Central memory CD8-positive, alpha-beta T cell (primary cell): ENCODE results near the gene LRP1B.
"Not testable (repeated sequence)": the region's sequence is repeated elsewhere in the genome, so short reads cannot be mapped to it uniquely, and the experiment has no call there.

Experiments
- ATAC-seq: fragments of 150-1000 bp; cut with Tn5 transposase; replicated peaks from 2 replicates; pipeline ENCODE4 v1.10.0; 2022; ENCODE audit warnings: mild to moderate bottlenecking, moderate FRiP score, moderate number of reproducible peaks; ENCODE audit not compliant: poor library complexity, severe bottlenecking; ENCODE audit errors: extremely low read depth
- DNase-seq, 2 donors: peaks; one replicate each; pipeline ENCODE4 v3.0.0; 2021; ENCODE audit warnings: low spot score in 2 of 2
- H3K27ac Mint-ChIP-seq: one replicate; pipeline ENCODE4 v1.8.0; 2022; ENCODE audit warnings: low read depth, mild to moderate bottlenecking, moderate library complexity, mixed read lengths
- H3K27me3 Mint-ChIP-seq: one replicate; pipeline ENCODE4 v1.8.0; 2022; ENCODE audit warnings: mixed read lengths
- H3K36me3 Mint-ChIP-seq: one replicate; pipeline ENCODE4 v1.8.0; 2022; ENCODE audit warnings: mild to moderate bottlenecking, moderate library complexity, mixed read lengths; ENCODE audit not compliant: insufficient read depth
- H3K4me1 Mint-ChIP-seq: one replicate; pipeline ENCODE4 v1.8.0; 2022; ENCODE audit warnings: mixed read lengths
- H3K4me3 Mint-ChIP-seq: one replicate; pipeline ENCODE4 v1.8.0; 2022; ENCODE audit warnings: mild to moderate bottlenecking, moderate library complexity, mixed read lengths
- H3K9me3 Mint-ChIP-seq: one replicate; pipeline ENCODE4 v1.8.0; 2022; ENCODE audit warnings: mixed read lengths

LRP1B gene

DNA sequence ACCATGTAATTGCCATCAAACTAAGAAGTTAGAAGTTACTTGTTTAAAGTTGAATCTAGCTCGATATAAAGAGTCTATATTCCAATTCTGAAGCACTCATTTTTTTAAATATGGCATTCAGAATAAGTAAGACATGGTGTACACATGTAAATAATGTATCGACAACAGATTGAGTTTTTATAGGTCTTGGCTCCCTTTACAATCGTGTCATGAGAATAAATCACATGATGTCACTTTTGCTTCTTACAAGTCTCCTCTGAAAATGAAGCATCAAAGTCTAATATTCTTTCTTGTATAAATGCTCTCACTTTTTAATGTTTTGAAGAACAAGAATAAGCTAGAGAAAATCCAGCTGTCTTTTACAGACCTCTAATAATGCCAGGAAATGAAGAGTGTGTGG lies 33.1 kb downstream of the LRP1B start:
- ATAC-seq (no peak), DNase-seq (no peak)
- peaks cover 6% of the 10 kb centered on the region for H3K9me3 Mint-ChIP-seq
- no peaks in the 10 kb centered on the region for H3K27me3 Mint-ChIP-seq
- H3K4me3 Mint-ChIP-seq, result no peak overlapping the region
- no peaks in the 10 kb centered on the region for H3K36me3 Mint-ChIP-seq
- H3K27ac Mint-ChIP-seq, result no peak overlapping the region
- no peaks in the 10 kb centered on the region for H3K4me1 Mint-ChIP-seq

DNA sequence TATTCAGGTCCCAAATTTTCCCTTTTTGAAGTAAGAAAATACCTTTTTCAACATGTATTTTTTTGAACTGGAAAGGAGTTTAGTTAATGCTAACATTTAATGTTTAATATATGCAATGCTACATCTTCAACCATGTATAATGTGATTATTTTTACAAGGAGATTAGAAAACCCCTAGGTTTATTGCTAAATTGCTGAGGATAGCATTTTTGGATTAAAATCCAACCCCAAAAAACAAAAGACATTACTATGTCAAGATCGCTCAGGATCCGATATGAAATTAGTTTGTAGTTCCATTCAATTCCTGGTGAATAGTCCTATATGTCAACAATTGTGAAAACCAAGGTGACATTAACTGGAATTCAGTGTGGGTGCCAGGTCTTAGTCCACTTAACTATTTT lies 35.2 kb downstream of the LRP1B start:
- no peak overlapping the region for H3K4me3 Mint-ChIP-seq
- no peaks in the 10 kb centered on the region for H3K27me3 Mint-ChIP-seq
- no peak for DNase-seq
- H3K36me3 Mint-ChIP-seq, result no peaks in the 10 kb centered on the region
- H3K27ac Mint-ChIP-seq, result no peak overlapping the region
- peaks cover 3% of the 10 kb centered on the region for H3K9me3 Mint-ChIP-seq
- no peak for ATAC-seq
- H3K4me1 Mint-ChIP-seq, result no peaks in the 10 kb centered on the region

DNA sequence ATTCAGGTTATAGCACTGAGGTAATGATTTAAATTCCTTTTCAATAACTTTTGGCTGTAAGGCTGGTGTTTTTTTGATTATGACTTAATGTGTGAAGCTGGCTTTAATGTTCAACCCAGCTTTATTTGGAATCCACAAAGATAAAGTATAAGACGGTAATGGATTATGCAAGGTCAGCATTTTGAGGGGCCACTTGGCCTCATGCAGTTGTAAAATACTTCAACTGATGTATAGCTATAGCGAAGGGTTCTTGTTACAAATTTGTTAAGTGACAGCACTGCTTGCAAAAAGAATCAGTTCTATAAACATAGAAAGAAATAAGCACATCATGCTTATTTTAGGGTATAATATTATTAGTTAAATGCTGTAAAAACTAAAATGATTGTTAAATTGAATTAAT lies 36.6 kb downstream of the LRP1B start:
- Mint-ChIP-seq H3K27ac (no peak overlapping the region), H3K9me3 (no peaks in the 10 kb centered on the region), H3K27me3 (no peaks in the 10 kb centered on the region), H3K4me3 (no peak overlapping the region), H3K4me1 (no peaks in the 10 kb centered on the region), H3K36me3 (no peaks in the 10 kb centered on the region)
- DNase-seq, result no peak
- no peak for ATAC-seq

GRCh38 chr2:142088058-142088568 lies 42.7 kb downstream of the LRP1B start:
- no peak overlapping the region for H3K27ac Mint-ChIP-seq
- H3K9me3 Mint-ChIP-seq, result peaks cover 14% of the 10 kb centered on the region
- no peaks in the 10 kb centered on the region for H3K4me1 Mint-ChIP-seq
- no peaks in the 10 kb centered on the region for H3K36me3 Mint-ChIP-seq
- no peak overlapping the region for H3K4me3 Mint-ChIP-seq
- ATAC-seq, result no peak
- DNase-seq, result no peak
- H3K27me3 Mint-ChIP-seq, result no peaks in the 10 kb centered on the region

DNA sequence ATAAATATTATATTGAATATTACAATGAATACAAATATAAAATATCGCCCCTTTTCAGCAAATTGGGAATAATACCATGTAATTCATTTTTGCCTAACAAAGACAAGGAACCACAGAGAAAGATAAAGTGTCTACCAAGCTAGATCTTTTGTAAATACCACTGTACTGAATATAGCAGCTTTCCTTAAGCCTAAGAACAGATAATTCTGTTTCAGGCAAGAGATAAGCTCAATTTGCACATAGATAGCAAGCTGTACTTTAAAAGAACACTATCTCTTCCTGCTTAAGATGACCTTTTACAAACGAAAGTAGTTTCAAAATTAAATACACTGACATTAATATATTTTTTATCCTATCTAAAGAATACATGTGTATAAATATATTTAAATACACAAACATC lies 43.2 kb downstream of the LRP1B start:
- not testable (repeated sequence) for H3K4me3 Mint-ChIP-seq, H3K36me3 Mint-ChIP-seq, H3K27me3 Mint-ChIP-seq, DNase-seq, H3K4me1 Mint-ChIP-seq, H3K27ac Mint-ChIP-seq, ATAC-seq
- H3K9me3 Mint-ChIP-seq, result peaks cover 14% of the 10 kb centered on the region

DNA sequence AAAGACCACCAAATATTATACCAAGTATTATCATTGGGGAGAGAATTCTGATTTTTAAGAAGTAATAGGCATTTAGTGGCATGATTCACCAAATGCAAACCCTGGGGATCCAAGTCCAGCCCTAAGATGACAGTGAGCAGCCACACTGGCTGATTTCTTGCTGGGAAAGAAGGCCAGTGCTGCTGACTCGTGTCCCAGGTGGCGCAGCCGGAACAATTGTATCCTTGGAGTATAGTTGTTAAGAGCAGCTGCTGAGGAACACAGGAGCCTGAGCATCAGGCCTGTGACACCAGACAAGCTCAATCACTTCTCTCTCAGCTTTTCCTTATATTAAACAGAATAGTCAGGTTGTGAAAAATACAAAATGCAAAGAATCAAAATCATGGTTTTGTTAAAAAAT lies 48.4 kb downstream of the LRP1B start:
- DNase-seq (no peak), ATAC-seq (no peak)
- peaks cover 31% of the 10 kb centered on the region for H3K9me3 Mint-ChIP-seq
- H3K36me3 Mint-ChIP-seq, result no peaks in the 10 kb centered on the region
- no peaks in the 10 kb centered on the region for H3K27me3 Mint-ChIP-seq
- no peak overlapping the region for H3K4me3 Mint-ChIP-seq
- H3K4me1 Mint-ChIP-seq, result no peaks in the 10 kb centered on the region
- H3K27ac Mint-ChIP-seq, result no peak overlapping the region

- peaks cover 2% of the 10 kb centered on the region for H3K36me3 Mint-ChIP-seq
- no peaks in the 10 kb centered on the region for H3K27me3 Mint-ChIP-seq
- ATAC-seq, result no peak
Measured at GRCh38 chr2:142076317-142076716, 54.5 kb downstream of the LRP1B start.

DNA sequence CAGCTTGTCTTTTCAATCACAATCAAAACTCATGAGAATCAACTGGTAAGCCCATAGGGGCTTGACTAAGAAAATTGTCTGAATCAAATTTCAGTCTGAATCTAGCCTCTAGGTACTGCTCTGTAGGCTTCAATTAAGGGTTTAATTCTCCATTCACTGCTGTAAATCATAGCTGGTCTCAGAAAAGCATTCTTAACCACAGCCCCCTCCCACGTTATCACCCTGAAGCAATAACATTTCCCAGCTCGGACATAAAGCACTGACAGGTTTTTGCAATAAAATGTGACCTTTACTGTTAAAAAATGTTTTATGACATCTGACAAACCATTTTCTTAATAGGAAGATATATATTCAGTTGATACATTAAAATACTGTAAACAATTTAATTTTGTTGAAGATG lies 55.0 kb downstream of the LRP1B start:
- H3K27me3 Mint-ChIP-seq, result no peaks in the 10 kb centered on the region
- peaks cover 2% of the 10 kb centered on the region for H3K36me3 Mint-ChIP-seq
- no peak overlapping the region for H3K4me3 Mint-ChIP-seq
- peaks cover 32% of the 10 kb centered on the region for H3K9me3 Mint-ChIP-seq
- H3K4me1 Mint-ChIP-seq, result no peaks in the 10 kb centered on the region
- no peak overlapping the region for H3K27ac Mint-ChIP-seq
- no peak for ATAC-seq
- no peak for DNase-seq

More at GRCh38 chr2:142076317-142076716, 54.5 kb downstream of the LRP1B start:
- Mint-ChIP-seq H3K27ac (no peak overlapping the region), H3K4me3 (no peak overlapping the region), H3K4me1 (no peaks in the 10 kb centered on the region), H3K9me3 (peaks cover 37% of the 10 kb centered on the region)
- no peak for DNase-seq

GRCh38 chr2:142069251-142069888 lies 61.4 kb downstream of the LRP1B start:
- H3K27ac Mint-ChIP-seq, result no peak overlapping the region
- peaks cover 25% of the 10 kb centered on the region for H3K9me3 Mint-ChIP-seq
- peaks cover 2% of the 10 kb centered on the region for H3K36me3 Mint-ChIP-seq
- H3K4me3 Mint-ChIP-seq, result no peak overlapping the region
- DNase-seq, result no peak
- no peak for ATAC-seq
- H3K4me1 Mint-ChIP-seq, result no peaks in the 10 kb centered on the region
- H3K27me3 Mint-ChIP-seq, result no peaks in the 10 kb centered on the region

DNA sequence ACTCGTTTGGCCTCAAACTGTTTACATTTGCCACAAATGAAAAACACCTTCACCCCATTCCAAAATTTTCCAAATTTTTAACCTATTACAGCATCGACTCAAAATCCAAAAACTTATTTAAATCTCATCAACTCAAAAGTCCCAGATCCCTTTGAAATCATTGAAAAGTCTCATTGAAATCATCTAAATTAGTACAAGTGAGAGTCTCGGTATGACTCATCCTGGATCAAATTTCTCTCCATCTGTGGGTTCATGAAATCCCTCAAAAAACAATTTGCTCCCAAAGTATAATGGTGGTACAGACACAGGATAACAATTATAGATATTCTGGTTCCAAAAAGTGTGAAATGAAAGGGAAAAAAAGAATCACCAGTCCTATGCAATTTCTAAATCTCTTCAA lies 65.1 kb downstream of the LRP1B start:
- no peaks in the 10 kb centered on the region for H3K36me3 Mint-ChIP-seq
- H3K27me3 Mint-ChIP-seq, result no peaks in the 10 kb centered on the region

GRCh38 chr2:142065156-142065555 lies 65.7 kb downstream of the LRP1B start:
- Mint-ChIP-seq H3K27me3 (no peaks in the 10 kb centered on the region), H3K27ac (no peak overlapping the region), H3K9me3 (peaks cover 16% of the 10 kb centered on the region), H3K36me3 (no peaks in the 10 kb centered on the region), H3K4me1 (no peaks in the 10 kb centered on the region), H3K4me3 (no peak overlapping the region)
- DNase-seq (no peak), ATAC-seq (no peak)

More for the DNA sequence above, 65.1 kb downstream of the LRP1B start:
- DNase-seq (no peak), ATAC-seq (no peak)
- H3K4me3 Mint-ChIP-seq, result no peak overlapping the region
- H3K4me1 Mint-ChIP-seq, result no peaks in the 10 kb centered on the region
- H3K27ac Mint-ChIP-seq, result no peak overlapping the region
- peaks cover 14% of the 10 kb centered on the region for H3K9me3 Mint-ChIP-seq

GRCh38 chr2:142061733-142062132 lies 69.1 kb downstream of the LRP1B start:
- DNase-seq (no peak), ATAC-seq (no peak)
- no peaks in the 10 kb centered on the region for H3K36me3 Mint-ChIP-seq
- H3K4me1 Mint-ChIP-seq, result no peaks in the 10 kb centered on the region
- no peak overlapping the region for H3K4me3 Mint-ChIP-seq
- no peak overlapping the region for H3K27ac Mint-ChIP-seq
- H3K27me3 Mint-ChIP-seq, result no peaks in the 10 kb centered on the region
- peaks cover 11% of the 10 kb centered on the region for H3K9me3 Mint-ChIP-seq

- H3K36me3 Mint-ChIP-seq, result no peaks in the 10 kb centered on the region
- H3K4me3 Mint-ChIP-seq, result no peak overlapping the region
- ATAC-seq (no peak), DNase-seq (no peak)
- no peaks in the 10 kb centered on the region for H3K27me3 Mint-ChIP-seq
- peaks cover 11% of the 10 kb centered on the region for H3K9me3 Mint-ChIP-seq
- H3K4me1 Mint-ChIP-seq, result no peaks in the 10 kb centered on the region
- no peak overlapping the region for H3K27ac Mint-ChIP-seq
Measured at GRCh38 chr2:142058149-142058548, 72.7 kb downstream of the LRP1B start.
